Forelimb muscle (tissue), 1 donor: ENCODE data around the gene REEP2. TPM values are rescaled to one million over a fixed set of nuclear protein-coding genes. Genes with fewer than 3 reads are reported as not detected.

Experiments
- DNase-seq: peaks from one replicate; pipeline ENCODE4 v3.0.0-alpha.2; 2013; ENCODE audit warnings: low read depth
- polyA plus RNA-seq: library from polyadenylated mRNA; unstranded; fragments of 120-200 nt; gene quantifications from one replicate; pipeline ENCODE4 v1.2.1, GENCODE V29; 2013; ENCODE audit not compliant: insufficient read length

The REEP2 gene
- polyA plus RNA-seq, 1 donor: 20.0 TPM

GRCh38 chr5:138448481-138449398 is 9.9 kb downstream of the REEP2 start:
- DNase-seq: no peak

GRCh38 chr5:138449501-138450239 is 10.8 kb downstream of the REEP2 start:
- DNase-seq: peak; percentile 58

DNA sequence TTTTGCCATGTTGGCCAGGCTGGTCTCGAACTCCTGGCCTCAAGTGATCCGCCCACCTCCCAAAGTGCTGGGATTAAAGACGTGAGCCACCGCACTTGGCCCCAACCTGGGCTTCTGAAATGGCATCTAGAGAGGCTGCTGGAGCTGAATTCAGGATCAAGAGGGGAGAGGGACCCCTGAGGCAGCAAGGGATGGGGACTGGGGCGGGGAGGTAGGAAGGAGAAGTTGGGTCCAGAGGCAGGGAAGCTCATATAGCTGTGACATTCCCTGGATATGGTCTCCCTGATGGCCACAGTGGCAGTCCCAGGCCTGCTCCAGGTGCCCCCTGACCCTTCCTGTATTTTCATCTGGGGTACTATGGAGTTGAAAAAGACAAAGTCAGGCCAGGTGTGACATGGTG is 12.1 kb downstream of the REEP2 start:
- no peak for DNase-seq

DNA sequence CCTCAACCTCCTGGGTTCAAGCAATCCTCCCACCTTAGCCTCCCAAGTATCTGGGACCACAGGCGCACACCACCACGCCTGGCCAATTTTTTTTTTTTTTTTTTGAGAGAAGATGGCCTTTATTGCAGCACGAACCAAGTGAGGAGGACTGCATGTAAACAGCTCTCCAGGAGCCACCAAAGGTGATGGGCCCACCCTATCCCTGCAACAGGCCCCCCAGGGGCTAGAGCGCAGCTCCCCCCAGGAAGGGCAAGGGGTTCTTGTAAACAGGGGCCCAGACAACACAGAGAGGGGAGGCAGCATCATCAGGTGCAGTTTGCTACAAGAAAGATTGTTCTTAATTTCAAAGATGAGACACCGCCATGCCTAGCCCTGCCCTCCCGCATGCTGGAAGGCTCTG is 13.9 kb downstream of the REEP2 start:
- no peak for DNase-seq

DNA sequence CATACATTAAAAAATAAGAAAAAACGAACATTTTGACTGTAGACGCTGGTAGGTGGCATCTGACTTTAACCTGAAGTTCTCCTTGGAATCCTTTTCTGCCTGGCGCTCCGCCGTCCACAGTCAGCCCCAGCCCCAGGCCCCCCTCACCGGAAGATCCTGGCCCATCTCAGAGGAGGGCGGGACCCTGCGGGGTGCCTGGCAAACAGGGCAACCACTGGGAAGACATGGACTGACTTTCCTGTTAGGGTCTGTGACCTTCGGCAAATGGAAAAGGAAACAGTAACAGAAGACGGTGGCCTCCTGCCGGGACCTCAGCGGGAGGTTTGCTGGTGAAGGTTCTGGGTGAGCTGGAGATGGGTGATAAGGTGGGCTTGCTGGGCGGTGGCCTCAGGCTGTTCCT is 14.7 kb downstream of the REEP2 start:
- no peak for DNase-seq

DNA sequence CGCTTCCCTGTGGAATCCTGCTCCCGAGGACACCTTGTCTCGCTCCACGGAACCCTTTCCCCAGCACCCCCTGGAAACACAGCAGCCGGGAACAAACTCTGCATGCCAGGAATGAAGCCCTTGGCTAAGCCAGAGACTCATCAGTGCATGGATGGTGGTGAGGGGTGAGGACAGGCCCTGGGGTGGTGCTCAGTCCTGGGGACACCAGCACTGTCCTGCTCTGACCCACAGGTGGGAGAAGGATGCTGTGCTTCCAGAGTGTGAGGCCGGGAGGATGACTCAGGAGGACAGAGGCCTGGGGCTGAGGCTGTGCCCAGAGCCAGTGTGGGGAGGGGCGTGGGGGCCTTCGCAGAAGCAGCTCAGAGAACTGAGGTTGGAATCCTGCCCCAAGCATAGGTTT is 15.3 kb downstream of the REEP2 start:
- DNase-seq: no peak

GRCh38 chr5:138455232-138455930 is 16.5 kb downstream of the REEP2 start:
- no peak for DNase-seq

DNA sequence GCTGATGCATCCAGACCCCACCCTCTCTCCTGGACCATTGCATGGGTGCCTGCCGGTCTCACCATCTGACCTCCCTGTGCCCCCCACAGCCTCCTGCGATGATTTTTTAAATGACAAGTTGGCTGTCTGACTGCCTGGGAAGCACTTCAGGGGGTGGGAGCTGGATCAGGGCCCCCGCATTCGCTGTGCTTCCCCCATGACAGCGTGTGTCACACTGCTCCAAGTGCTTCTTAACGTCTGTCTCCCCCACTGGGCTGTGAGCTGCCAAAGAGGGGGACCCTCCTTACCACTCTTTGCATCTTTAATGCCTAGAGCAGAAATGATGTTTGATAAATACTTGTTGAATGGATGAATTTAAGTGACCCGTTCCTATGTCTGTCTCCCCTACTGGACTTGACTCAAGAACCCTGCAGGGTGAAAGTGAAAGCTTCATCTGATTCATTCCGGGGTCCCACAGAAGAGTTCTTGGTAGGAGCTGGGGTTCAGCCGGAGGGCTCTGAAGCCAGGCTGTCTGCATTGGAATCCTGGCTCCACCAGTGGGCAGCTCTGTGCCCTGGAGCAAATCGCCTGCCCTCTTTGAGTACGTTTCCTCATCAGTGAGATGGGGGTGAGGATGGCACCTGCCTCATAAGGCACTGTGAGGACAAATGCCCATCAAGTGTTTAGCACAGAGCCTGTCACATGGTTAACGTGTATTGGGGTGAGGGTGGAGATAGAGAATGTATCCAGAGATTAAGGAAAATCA is 18.8 kb downstream of the REEP2 start:
- no peak for DNase-seq

DNA sequence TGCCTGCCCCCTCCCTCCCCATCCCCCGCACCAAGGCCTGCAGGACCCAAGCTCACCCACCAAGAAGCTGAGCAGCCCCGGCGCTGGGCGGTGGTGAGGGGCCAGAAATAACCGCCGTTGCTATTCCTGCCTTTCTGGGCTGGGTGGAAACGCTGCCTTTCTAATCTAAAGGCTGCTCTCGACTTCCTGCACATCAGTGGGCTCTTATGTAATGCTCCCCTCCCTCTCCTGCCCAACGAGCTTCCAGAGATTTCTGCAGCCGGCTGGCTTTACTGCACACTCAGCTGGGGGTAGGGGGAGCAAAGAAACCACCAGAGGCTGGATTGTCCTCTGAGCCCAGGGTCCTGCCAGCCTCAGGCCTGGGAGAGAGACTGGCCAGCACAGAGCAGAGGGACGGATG is 19.5 kb downstream of the REEP2 start:
- no peak for DNase-seq

DNA sequence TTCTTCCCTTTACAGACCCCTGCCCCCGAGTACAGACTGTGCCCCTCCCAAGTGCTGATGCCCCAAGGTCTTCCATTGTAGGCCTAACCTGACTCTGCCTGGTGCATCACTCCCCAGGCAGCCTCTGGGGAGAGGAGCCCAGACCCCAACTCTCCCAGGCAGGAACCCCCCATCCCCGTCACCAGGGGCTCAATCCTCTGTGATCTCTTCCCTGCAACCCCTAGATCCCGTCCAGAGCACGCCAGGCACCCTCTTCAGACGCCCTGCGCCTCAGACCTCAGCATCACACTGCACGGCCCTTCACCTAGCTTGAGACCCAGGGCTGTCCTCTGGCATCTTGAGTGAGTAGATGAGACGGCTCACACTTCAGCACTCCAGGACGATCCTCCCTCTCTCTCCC is 20.0 kb downstream of the REEP2 start:
- no peak for DNase-seq

DNA sequence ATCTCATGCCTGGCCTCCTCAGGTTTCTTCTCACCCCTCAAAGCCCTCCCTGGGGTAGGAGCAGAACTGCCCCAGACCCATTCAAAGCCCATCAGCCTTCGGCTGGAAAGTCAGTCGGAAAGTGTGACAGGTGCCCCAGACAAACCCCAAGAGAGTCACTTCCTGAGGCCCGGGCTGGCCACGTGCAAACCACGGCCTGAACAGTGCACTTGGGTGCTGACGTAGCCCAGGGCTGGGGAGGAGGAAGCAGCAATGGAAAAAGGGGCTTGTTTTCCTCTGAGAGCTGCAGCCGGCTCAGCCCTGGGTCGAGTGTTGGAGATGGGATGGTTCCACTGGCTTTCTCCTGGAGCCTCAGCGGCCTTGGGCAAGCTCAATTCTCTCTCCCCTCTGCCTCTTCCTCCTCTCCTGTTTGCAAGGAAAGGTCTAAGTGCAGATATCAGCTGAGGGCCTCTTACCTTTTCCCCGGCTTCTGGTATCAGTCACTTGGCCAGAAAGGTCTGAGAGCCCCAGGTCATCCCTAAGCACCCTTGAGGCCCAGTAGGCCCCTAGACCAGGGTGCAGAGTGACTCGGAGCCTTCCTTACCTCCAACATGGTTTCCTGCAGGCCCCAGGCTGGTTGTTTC is 20.6 kb downstream of the REEP2 start:
- no peak for DNase-seq

DNA sequence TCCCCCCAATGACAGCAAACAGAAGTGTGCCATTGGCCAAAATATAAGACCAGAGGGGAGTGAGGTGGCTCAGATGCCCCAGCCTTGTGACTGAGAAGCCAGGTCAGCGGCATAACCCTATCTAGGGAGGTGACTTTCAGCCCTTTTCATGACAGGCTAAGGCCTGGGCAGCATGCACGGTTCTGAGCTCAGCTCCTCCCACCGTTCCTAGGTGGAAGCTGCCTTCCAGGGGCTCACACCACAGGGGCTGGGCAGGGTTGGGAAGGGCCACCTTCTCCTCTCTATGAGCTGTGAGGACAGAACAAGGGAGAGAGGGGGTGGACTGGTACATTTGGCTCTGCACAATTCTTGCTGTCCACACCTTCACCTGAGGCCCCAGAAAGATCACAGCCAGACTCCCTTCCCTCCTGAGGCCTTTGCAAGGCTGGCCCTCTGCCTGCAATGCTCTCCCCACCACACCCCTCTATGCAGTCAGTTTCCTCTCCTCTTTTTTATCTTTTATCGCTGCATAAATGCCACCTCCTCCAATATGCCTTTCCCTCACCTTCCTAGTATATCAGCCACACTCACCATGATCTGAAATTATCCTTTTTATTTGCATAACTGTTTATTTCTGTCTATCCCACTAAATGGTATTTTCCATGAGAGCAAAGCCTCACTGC is 21.3 kb downstream of the REEP2 start:
- no peak for DNase-seq

- no peak for DNase-seq
These were observed 22.7 kb downstream of the REEP2 start for GRCh38 chr5:138461343-138462125.

DNA sequence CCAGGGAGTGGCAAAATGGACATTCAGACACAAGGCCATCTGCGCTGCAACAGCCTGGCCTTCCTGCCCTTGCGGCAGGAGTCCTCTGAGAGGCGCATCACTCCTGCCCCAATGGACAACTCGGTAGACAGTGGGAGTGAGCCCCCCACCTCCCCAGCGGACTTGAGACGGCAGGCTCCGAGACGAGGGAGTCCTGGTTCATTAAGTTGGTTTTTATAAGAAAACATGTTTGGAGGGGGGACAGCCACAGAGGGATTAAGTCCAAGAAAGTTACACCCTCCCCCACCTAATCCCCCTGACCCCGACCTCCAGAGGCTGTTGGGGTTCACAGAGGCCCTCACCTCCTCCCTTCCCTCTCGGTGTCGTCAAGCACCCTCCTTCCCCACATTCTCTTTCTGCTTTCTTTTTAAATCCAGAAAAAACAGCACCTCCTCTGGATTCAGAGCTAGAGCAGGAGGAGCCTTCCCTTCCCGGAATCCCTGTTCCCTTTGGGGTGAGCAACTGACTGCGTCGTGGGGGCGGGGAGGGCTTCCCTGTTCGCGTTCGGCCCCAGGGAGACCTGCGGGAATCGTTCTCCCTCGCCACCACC is 24.7 kb downstream of the REEP2 start:
- peak; percentile 45 for DNase-seq

- peak; percentile 88 for DNase-seq
These were observed 25.1 kb downstream of the REEP2 start for GRCh38 chr5:138464008-138464387.

DNA sequence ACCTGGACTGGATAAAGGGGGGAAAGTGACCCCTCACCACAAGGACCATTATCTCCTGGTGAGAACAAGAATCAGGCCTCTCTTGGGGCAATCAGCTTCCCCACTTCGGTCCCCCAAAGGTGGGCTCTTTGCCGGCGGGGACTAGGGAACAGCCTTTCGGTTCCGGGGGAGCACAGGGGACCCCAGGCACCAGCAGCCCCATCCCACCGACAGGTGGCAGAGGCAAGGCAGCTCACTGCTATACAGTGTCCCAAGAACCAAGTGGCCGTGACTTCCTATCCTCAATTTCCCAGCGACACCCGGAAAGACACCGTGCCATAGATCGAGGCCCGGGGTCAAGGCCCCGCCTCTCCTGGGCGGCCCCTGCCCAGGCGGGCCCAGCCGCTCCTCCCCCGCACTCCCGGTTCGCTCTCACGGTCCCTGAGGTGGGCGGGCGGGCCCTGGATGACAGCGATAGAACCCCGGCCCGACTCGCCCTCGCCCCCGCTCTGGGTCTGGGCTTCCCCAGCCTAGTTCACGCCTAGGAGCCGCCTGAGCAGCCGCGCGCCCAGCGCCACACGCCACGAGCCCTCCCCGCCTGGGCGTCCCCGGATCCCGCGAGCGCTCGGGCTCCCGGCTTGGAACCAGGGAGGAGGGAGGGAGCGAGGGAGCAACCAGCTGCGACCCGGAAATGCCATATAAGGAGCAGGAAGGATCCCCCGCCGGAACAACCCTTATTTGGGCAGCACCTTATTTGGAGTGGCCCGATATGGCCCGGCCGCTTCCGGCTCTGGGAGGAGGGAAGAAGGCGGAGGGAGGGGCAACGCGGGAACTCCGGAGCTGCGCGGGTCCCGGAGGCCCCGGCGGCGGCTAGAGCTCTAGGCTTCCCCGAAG is 25.8 kb downstream of the REEP2 start:
- DNase-seq: peak; percentile 96

DNA sequence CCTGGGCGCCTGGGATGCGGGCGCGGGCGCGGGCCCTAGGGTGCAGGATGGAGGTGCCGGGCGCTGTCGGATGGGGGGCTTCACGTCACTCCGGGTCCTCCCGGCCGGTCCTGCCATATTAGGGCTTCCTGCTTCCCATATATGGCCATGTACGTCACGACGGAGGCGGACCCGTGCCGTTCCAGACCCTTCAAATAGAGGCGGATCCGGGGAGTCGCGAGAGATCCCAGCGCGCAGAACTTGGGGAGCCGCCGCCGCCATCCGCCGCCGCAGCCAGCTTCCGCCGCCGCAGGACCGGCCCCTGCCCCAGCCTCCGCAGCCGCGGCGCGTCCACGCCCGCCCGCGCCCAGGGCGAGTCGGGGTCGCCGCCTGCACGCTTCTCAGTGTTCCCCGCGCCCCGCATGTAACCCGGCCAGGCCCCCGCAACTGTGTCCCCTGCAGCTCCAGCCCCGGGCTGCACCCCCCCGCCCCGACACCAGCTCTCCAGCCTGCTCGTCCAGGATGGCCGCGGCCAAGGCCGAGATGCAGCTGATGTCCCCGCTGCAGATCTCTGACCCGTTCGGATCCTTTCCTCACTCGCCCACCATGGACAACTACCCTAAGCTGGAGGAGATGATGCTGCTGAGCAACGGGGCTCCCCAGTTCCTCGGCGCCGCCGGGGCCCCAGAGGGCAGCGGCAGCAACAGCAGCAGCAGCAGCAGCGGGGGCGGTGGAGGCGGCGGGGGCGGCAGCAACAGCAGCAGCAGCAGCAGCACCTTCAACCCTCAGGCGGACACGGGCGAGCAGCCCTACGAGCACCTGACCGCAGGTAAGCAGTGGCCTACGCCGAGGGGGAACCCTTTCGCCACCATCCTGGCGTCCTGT is 26.6 kb downstream of the REEP2 start, which contains the start of gene EGR1:
TSS of gene EGR1 (plus strand) at position 219 of the 864 bp plus-strand sequence. CDS start at position 502, 283 bp downstream.
- DNase-seq: peak; percentile 79
